ENCODE results near the gene ENTR1.

ENTR1 gene

DNA sequence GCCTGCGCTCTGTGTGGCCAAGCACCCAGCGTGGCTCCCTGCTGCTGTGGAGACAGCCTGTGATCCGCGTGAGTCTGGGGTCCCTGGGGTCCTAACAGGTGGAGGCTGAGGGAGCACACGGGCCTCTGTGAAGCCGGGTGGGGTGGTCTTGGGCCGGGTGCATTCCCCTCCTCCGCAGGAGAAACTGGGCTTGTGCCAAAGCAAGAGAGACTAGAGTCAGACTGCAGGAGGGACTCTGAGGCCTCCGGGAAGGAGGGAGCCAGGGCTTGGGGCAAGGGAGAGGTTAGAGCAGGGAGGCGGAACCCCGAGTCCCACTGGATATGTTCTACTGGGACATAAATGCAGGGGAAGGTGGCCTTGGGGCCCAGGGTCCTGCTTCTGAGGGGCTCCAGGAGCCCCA lies 57.3 kb downstream of the ENTR1 start:
- peaks cover 2% of the 10 kb centered on the region for H3K36me3 ChIP-seq (ENCODE audit: control insufficient read depth, insufficient read depth, low read length, severe bottlenecking)
- H3K4me3 ChIP-seq (ENCODE audit: low read length): no peak overlapping the region
- H3K9me3 ChIP-seq (ENCODE audit: control insufficient read depth, low read length): no peaks in the 10 kb centered on the region
- no peaks in the 10 kb centered on the region for H3K27me3 ChIP-seq (replicated peaks; ENCODE audit: control insufficient read depth, insufficient read depth, low read length)
- H3K4me1 ChIP-seq (ENCODE audit: control insufficient read depth, insufficient read depth, low read length): peaks cover 4% of the 10 kb centered on the region
- no peak overlapping the region for H3K9ac ChIP-seq (ENCODE audit: low read length)
- no peak for DNase-seq (ENCODE audit: low read depth)

DNA sequence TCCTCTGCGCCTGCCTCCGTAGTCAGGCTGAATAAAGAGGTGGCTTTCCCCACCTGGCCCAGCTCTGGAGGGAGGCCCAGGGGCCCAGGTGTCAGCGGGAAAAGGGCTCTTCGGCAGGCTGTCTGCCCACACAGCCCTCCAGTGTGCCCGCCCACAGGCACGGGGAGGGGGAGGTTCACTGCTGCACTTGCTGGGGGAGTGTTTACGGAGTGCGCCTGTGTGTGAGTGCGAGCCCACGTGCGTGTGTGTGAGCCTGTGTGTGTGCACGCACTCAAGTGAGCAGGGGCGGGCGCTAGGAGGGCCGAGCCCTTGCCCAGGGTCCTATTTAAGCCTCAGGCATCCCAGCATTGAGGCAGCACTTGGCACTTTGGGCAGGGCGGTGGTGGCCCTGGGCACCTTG lies 57.7 kb downstream of the ENTR1 start:
- DNase-seq (ENCODE audit: low read depth): no peak
- Histone ChIP-seq H3K9me3 (ENCODE audit: control insufficient read depth, low read length) (no peaks in the 10 kb centered on the region), H3K27me3 (replicated peaks; ENCODE audit: control insufficient read depth, insufficient read depth, low read length) (no peaks in the 10 kb centered on the region), H3K36me3 (ENCODE audit: control insufficient read depth, insufficient read depth, low read length, severe bottlenecking) (peaks cover 2% of the 10 kb centered on the region), H3K4me1 (ENCODE audit: control insufficient read depth, insufficient read depth, low read length) (peaks cover 4% of the 10 kb centered on the region), H3K4me3 (ENCODE audit: low read length) (no peak overlapping the region), H3K9ac (ENCODE audit: low read length) (no peak overlapping the region)

Data from adipocyte (in vitro differentiated cells).